K562 (cell line): ENCODE results near the gene NCOA4.

Source experiments
- EZH2 ChIP-seq: IDR thresholded peaks from 2 replicates; pipeline ENCODE4 v1.6.1; 2012; ENCODE audit warnings: low read depth, mild to moderate bottlenecking, inconsistent platforms, low read length, borderline replicate concordance
- MYNN ChIP-seq, 2 experiments: sonication (generic); formaldehyde crosslinking in 1 of 2; IDR thresholded peaks; 2 replicates each; pipeline versions ENCODE4 v1.5.0 to v1.6.1; 2016 to 2020; ENCODE audit warnings: antibody characterized with exemption in 1 of 2, missing genetic modification reagents in 1 of 2
- POLR2AphosphoS5 ChIP-seq: IDR thresholded peaks from 2 replicates; pipeline ENCODE4 v1.6.1; 2011; ENCODE audit warnings: mild to moderate bottlenecking, low read depth, low read length, moderate library complexity; ENCODE audit not compliant: control insufficient read depth, insufficient read depth
- SIN3A ChIP-seq, 2 experiments: fragments of 150-350 bp in 1 of 2; IDR thresholded peaks; 2 replicates each; pipeline ENCODE4 v1.6.1; 2011 to 2016; ENCODE audit warnings: borderline replicate concordance in 2 of 2, low read depth in 2 of 2, low read length in 2 of 2, mild to moderate bottlenecking in 2 of 2, moderate library complexity in 2 of 2; ENCODE audit not compliant: control insufficient read depth in 1 of 2
- ZNF76 ChIP-seq: fragments of 250-450 bp; sonication (Bioruptor Pico); IDR thresholded peaks from 2 replicates; pipeline ENCODE4 v1.4.0; 2020; ENCODE audit warnings: mild to moderate bottlenecking, moderate library complexity, borderline replicate concordance
- TF ChIP-seq, protein P1 (sequence below): sonication (generic); formaldehyde crosslinking; IDR thresholded peaks from 2 replicates; pipeline ENCODE4 v1.8.1; 2022; ENCODE audit warnings: missing genetic modification reagents
- TF ChIP-seq, protein P2 (sequence below): fragments of 250-450 bp; sonication (Bioruptor Pico); IDR thresholded peaks from 2 replicates; pipeline ENCODE4 v1.5.0; 2021
- TF ChIP-seq, protein P3 (sequence below): sonication (generic); formaldehyde crosslinking; IDR thresholded peaks from 2 replicates; pipeline ENCODE4 v1.8.1; 2023; ENCODE audit warnings: mild to moderate bottlenecking, missing genetic modification reagents, moderate library complexity

DNA sequence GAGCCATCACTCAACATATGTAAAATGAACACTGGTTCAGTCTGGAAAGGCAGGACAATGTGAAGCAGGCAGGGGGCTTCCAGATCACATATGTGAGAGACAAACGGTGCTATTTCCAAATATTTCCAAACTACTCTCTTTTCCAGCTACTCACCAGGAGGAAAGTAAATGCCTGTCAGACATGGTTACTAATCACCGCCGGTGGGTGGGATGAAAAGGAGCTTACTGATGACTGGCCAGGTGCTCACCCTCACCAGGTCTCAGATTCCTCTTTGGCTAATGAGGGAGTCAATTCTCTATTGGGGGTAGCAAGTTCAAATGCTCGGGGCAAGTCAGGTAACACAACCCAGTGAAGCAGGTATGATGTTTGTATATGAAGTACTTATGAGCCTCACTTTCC is 25.3 kb upstream of the NCOA4 start:
- TF ChIP-seq, protein P1, sequence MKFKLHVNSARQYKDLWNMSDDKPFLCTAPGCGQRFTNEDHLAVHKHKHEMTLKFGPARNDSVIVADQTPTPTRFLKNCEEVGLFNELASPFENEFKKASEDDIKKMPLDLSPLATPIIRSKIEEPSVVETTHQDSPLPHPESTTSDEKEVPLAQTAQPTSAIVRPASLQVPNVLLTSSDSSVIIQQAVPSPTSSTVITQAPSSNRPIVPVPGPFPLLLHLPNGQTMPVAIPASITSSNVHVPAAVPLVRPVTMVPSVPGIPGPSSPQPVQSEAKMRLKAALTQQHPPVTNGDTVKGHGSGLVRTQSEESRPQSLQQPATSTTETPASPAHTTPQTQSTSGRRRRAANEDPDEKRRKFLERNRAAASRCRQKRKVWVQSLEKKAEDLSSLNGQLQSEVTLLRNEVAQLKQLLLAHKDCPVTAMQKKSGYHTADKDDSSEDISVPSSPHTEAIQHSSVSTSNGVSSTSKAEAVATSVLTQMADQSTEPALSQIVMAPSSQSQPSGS (CRISPR knock-in tag): no peak
- TF ChIP-seq SIN3A (IDR thresholded peaks at IDR 0.05; ENCODE audit: borderline replicate concordance in 2 of 2, control insufficient read depth in 1 of 2, low read depth in 2 of 2, low read length in 2 of 2) (no peak), EZH2 (no peak), POLR2AphosphoS5 (no peak), MYNN (IDR thresholded peaks at IDR 0.05) (no peak), MYNN (CRISPR knock-in tag; IDR thresholded peaks at IDR 0.05) (no peak), ZNF76 (no peak)
- TF ChIP-seq, protein P2, sequence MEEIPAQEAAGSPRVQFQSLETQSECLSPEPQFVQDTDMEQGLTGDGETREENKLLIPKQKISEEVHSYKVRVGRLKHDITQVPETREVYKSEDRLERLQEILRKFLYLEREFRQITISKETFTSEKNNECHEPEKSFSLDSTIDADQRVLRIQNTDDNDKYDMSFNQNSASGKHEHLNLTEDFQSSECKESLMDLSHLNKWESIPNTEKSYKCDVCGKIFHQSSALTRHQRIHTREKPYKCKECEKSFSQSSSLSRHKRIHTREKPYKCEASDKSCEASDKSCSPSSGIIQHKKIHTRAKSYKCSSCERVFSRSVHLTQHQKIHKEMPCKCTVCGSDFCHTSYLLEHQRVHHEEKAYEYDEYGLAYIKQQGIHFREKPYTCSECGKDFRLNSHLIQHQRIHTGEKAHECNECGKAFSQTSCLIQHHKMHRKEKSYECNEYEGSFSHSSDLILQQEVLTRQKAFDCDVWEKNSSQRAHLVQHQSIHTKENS: no peak
- TF ChIP-seq, protein P3, sequence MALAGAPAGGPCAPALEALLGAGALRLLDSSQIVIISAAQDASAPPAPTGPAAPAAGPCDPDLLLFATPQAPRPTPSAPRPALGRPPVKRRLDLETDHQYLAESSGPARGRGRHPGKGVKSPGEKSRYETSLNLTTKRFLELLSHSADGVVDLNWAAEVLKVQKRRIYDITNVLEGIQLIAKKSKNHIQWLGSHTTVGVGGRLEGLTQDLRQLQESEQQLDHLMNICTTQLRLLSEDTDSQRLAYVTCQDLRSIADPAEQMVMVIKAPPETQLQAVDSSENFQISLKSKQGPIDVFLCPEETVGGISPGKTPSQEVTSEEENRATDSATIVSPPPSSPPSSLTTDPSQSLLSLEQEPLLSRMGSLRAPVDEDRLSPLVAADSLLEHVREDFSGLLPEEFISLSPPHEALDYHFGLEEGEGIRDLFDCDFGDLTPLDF (CRISPR knock-in tag): no peak
